Keratinocyte (primary cell): ENCODE measurements around the gene PHACTR1. TPM values are rescaled to one million over a fixed set of nuclear protein-coding genes. Genes with fewer than 3 reads are reported as not detected.

ENCODE experiments used
- DNase-seq: peaks from one replicate; pipeline ENCODE4 v3.0.0-alpha.2; 2011; ENCODE audit warnings: low read depth, missing footprints, low spot score
- FAIRE-seq: peaks from 2 replicates; lab custom pipeline; 2011; peaks lifted over from hg19 to GRCh38; lab: Jason Lieb, UNC
- H2AFZ ChIP-seq: 2 replicates; pipeline ENCODE4 v1.6.0; 2012; ENCODE audit warnings: low read length, control low read depth, inconsistent platforms; ENCODE audit not compliant: control insufficient read depth
- H3K27ac ChIP-seq: 2 replicates; pipeline ENCODE4 v1.5.1; 2011; ENCODE audit warnings: low read length; ENCODE audit not compliant: control insufficient read depth, insufficient read depth
- H3K27me3 ChIP-seq: 3 replicates; pipeline ENCODE4 v1.6.0; 2011; ENCODE audit warnings: low read length; ENCODE audit not compliant: control insufficient read depth, insufficient read depth; ENCODE audit errors: extremely low read depth
- H3K36me3 ChIP-seq, 2 experiments: 2 replicates in 1 of 2; 3 replicates in 1 of 2; pipeline ENCODE4 v1.5.1; 2011; ENCODE audit warnings: low read length in 2 of 2, mild to moderate bottlenecking in 1 of 2; ENCODE audit not compliant: control insufficient read depth in 2 of 2, insufficient read depth in 2 of 2; ENCODE audit errors: extremely low read depth in 1 of 2
- H3K4me1 ChIP-seq: 3 replicates; pipeline ENCODE4 v1.5.1; 2011; ENCODE audit warnings: low read length; ENCODE audit not compliant: control insufficient read depth, insufficient read depth; ENCODE audit errors: extremely low read depth
- H3K4me2 ChIP-seq: 3 replicates; pipeline ENCODE4 v1.6.0; 2011; ENCODE audit warnings: low read depth, low read length; ENCODE audit not compliant: control insufficient read depth, insufficient read depth; ENCODE audit errors: extremely low read depth
- H3K4me3 ChIP-seq, 3 experiments: fragments of 200-600 bp in 1 of 3; sonication (generic) in 1 of 3; 2 replicates in 2 of 3; 3 replicates in 1 of 3; pipeline ENCODE4 v1.5.1; 2011 to 2016; ENCODE audit warnings: low read length in 3 of 3, mild to moderate bottlenecking in 3 of 3, control low read depth in 2 of 3, inconsistent platforms in 1 of 3, low read depth in 1 of 3, mixed read lengths in 1 of 3, mixed run types in 1 of 3, moderate library complexity in 1 of 3; ENCODE audit not compliant: control insufficient read depth in 2 of 3, insufficient read depth in 2 of 3; ENCODE audit errors: extremely low read depth in 1 of 3
- H3K79me2 ChIP-seq: 2 replicates; pipeline ENCODE4 v1.6.0; 2012; ENCODE audit warnings: low read length; ENCODE audit not compliant: control insufficient read depth, insufficient read depth
- H3K9ac ChIP-seq: 3 replicates; pipeline ENCODE4 v1.6.0; 2011; ENCODE audit warnings: low read length; ENCODE audit not compliant: control insufficient read depth, insufficient read depth; ENCODE audit errors: extremely low read depth
- H3K9me1 ChIP-seq: 3 replicates; pipeline ENCODE4 v1.6.0; 2011; ENCODE audit warnings: low read length; ENCODE audit not compliant: control insufficient read depth, insufficient read depth; ENCODE audit errors: extremely low read depth
- H3K9me3 ChIP-seq: 2 replicates; pipeline ENCODE4 v1.5.1; 2012; ENCODE audit warnings: low read depth, low read length; ENCODE audit not compliant: control insufficient read depth
- H4K20me1 ChIP-seq: 3 replicates; pipeline ENCODE4 v1.6.0; 2011; ENCODE audit warnings: low read length; ENCODE audit not compliant: control insufficient read depth, insufficient read depth; ENCODE audit errors: extremely low read depth
- CTCF ChIP-seq, 3 experiments: IDR thresholded peaks in 1 of 3; conservative IDR thresholded peaks in 1 of 3; optimal IDR thresholded peaks in 1 of 3; 2 replicates in 2 of 3; 3 replicates in 1 of 3; pipeline versions ENCODE3 to v1.5.1; 2011; ENCODE audit warnings: low read length in 3 of 3, mild to moderate bottlenecking in 3 of 3, moderate library complexity in 2 of 3, control low read depth in 1 of 3, inconsistent platforms in 1 of 3; ENCODE audit not compliant: insufficient read depth in 2 of 3; ENCODE audit errors: extremely low read depth in 1 of 3
- EZH2 ChIP-seq: IDR thresholded peaks from one replicate; pipeline ENCODE4 v1.6.1; 2012; ENCODE audit warnings: inconsistent platforms, mild to moderate bottlenecking, low read length, moderate library complexity
- dilution Hi-C: fragments of 300-500 bp; cut with MboI; formaldehyde crosslinking; loops from one replicate; pipeline ENCODE4 v1.7.0; 2020; ENCODE audit warnings: low sequenced_read_pairs; ENCODE audit not compliant: extremely low pct_ligation_motif_present
- polyA plus RNA-seq, 5 experiments: library from polyadenylated mRNA; depleted of rRNA in 3 of 5; stranded (reverse) in 3 of 5; stranded (forward) in 1 of 5; unstranded in 1 of 5; fragments of >200 nt; gene quantifications; 1 replicate in 1 of 5; 2 replicates in 3 of 5; 3 replicates in 1 of 5; pipeline versions ENCODE4 v1.2.1 to v1.2.3, GENCODE V29; 2011 to 2012; ENCODE audit warnings: missing spikeins in 2 of 5, low read depth in 1 of 5, low replicate concordance in 1 of 5

PHACTR1 gene
- polyA plus RNA-seq, 1 donor (not counting 4 experiments of a cell fraction or from before 2014, with no cell fraction given) = 0.22 TPM

GRCh38 chr6:13238640-13239216 is 522.2 kb downstream of the PHACTR1 start:
- Histone ChIP-seq H3K4me3 (no peak overlapping the region), H3K36me3 (no peaks in the 10 kb centered on the region), H3K27ac (no peak overlapping the region), H4K20me1 (no peaks in the 10 kb centered on the region), H3K79me2 (no peaks in the 10 kb centered on the region), H3K27me3 (peaks cover 2% of the 10 kb centered on the region), H3K9me3 (no peaks in the 10 kb centered on the region), H3K4me2 (no peak overlapping the region), H3K4me1 (no peaks in the 10 kb centered on the region), H3K9ac (no peak overlapping the region), H3K9me1 (no peaks in the 10 kb centered on the region), H2AFZ (no peak overlapping the region)
- TF ChIP-seq EZH2 (no peak), CTCF (optimal IDR thresholded peaks at IDR 0.05 in 1 of 3, IDR thresholded peaks at IDR 0.05 in 1 of 3, conservative IDR thresholded peaks at IDR 0.05 in 1 of 3; ENCODE audit: extremely low read depth in 1 of 3, insufficient read depth in 2 of 3, low read length in 3 of 3) (no peak)
- FAIRE-seq = no peak
- dilution Hi-C loops = no loop called here
- DNase-seq = no peak

- H3K27ac ChIP-seq = no peak overlapping the region
- H3K4me1 ChIP-seq = no peaks in the 10 kb centered on the region
- TF ChIP-seq EZH2 (no peak), CTCF (optimal IDR thresholded peaks at IDR 0.05 in 1 of 3, IDR thresholded peaks at IDR 0.05 in 1 of 3, conservative IDR thresholded peaks at IDR 0.05 in 1 of 3; ENCODE audit: extremely low read depth in 1 of 3, insufficient read depth in 2 of 3, low read length in 3 of 3) (no peak)
- FAIRE-seq = no peak
- H3K9me3 ChIP-seq = no peaks in the 10 kb centered on the region
- no peak overlapping the region for H2AFZ ChIP-seq
- H3K36me3 ChIP-seq = no peaks in the 10 kb centered on the region
- peaks cover 2% of the 10 kb centered on the region for H3K27me3 ChIP-seq
- no peaks in the 10 kb centered on the region for H3K9me1 ChIP-seq
- dilution Hi-C loops = no loop called here
- DNase-seq = no peak
- no peaks in the 10 kb centered on the region for H3K79me2 ChIP-seq
- no peak overlapping the region for H3K4me3 ChIP-seq
- no peaks in the 10 kb centered on the region for H4K20me1 ChIP-seq
- no peak overlapping the region for H3K4me2 ChIP-seq
- no peak overlapping the region for H3K9ac ChIP-seq
These were observed 523.2 kb downstream of the PHACTR1 start for GRCh38 chr6:13239530-13240455.
